ENCODE measurements around the gene NUP214. TPM values are rescaled to one million over a fixed set of nuclear protein-coding genes. Genes with fewer than 3 reads are reported as not detected.

NUP214 gene
- total RNA-seq, 1 experiment from 2014 or later, result 34.9 TPM

DNA sequence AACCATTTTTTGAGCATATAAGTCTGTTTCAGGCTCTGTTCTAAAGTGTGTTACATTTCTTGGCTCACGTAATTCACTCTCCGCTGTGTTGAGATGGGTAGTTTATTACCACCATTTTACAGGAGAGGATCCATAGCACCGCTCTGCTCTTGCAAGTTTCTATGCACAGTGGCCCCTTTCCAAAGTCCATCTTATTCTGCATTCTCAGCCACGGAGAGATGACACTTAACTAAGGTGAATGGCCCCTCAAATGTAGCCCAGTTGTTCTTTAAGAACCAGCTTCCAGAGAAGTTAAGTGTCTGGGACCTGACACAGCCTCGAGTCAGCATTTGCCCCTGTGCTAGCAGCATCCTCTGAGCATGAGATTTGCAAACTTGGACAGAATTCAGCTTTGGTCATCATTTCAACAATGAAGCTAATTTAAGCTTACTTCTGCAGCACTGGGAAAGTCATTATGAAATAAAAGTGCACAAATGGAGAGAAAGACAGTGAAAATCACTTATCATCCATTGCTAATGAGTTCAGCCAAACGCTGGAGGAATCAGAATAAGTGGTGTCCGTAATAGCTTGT, 89.0 kb downstream of the NUP214 start:
- intact Hi-C loops (cut with micrococcal nuclease; ENCODE audit: unreplicated experiment), result no loop called here
- Histone ChIP-seq H3K4me1 (ENCODE audit: control insufficient read depth, insufficient read depth, low read length) (no peaks in the 10 kb centered on the region), H3K27ac (ENCODE audit: low read length) (no peak overlapping the region), H3K9me3 (ENCODE audit: control insufficient read depth, insufficient read depth, low read depth, low read length) (no peaks in the 10 kb centered on the region), H3K36me3 (ENCODE audit: control insufficient read depth, insufficient read depth, low read length) (no peaks in the 10 kb centered on the region), H3K4me3 (ENCODE audit: low read depth in 2 of 2, low read length in 2 of 2) (no peak overlapping the region), H3K27me3 (ENCODE audit: control insufficient read depth, insufficient read depth, low read length) (no peaks in the 10 kb centered on the region)
- no peak for ATAC-seq
- no peak for TF ChIP-seq CTCF (IDR thresholded peaks at IDR 0.05)
- TF ChIP-seq SIN3A (IDR thresholded peaks at IDR 0.05; ENCODE audit: borderline replicate concordance, insufficient read depth, low read depth, low read length), result no peak
- TF ChIP-seq, protein P1, sequence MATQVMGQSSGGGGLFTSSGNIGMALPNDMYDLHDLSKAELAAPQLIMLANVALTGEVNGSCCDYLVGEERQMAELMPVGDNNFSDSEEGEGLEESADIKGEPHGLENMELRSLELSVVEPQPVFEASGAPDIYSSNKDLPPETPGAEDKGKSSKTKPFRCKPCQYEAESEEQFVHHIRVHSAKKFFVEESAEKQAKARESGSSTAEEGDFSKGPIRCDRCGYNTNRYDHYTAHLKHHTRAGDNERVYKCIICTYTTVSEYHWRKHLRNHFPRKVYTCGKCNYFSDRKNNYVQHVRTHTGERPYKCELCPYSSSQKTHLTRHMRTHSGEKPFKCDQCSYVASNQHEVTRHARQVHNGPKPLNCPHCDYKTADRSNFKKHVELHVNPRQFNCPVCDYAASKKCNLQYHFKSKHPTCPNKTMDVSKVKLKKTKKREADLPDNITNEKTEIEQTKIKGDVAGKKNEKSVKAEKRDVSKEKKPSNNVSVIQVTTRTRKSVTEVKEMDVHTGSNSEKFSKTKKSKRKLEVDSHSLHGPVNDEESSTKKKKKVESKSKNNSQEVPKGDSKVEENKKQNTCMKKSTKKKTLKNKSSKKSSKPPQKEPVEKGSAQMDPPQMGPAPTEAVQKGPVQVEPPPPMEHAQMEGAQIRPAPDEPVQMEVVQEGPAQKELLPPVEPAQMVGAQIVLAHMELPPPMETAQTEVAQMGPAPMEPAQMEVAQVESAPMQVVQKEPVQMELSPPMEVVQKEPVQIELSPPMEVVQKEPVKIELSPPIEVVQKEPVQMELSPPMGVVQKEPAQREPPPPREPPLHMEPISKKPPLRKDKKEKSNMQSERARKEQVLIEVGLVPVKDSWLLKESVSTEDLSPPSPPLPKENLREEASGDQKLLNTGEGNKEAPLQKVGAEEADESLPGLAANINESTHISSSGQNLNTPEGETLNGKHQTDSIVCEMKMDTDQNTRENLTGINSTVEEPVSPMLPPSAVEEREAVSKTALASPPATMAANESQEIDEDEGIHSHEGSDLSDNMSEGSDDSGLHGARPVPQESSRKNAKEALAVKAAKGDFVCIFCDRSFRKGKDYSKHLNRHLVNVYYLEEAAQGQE (IDR thresholded peaks at IDR 0.05; ENCODE audit: insufficient read depth in 1 of 2, low read depth in 2 of 2, low read length in 1 of 2), result no peak
- no peak for TF ChIP-seq TCF7L2 (IDR thresholded peaks at IDR 0.05; ENCODE audit: low read depth, low read length)
- TF ChIP-seq POLR2AphosphoS5 (IDR thresholded peaks at IDR 0.05; ENCODE audit: low read depth, low read length), result no peak
- no peak for DNase-seq (ENCODE audit: low read depth, low spot score)
- POLR2A ChIA-PET, result interaction anchor here (0.6 kb wide), 1 partner anchor 1359 kb away, joined by 9 read pairs; no protein-coding TSS in a partner anchor
- CTCF ChIA-PET, result no interaction called here
- in situ Hi-C loops (cut with HindIII; ENCODE audit: low pct_unique_long_range_greater_than_20kb, low sequenced_read_pairs), result no loop called here
- BruUV-seq (replicated peaks), result no TSS peak

GRCh38 chr9:131214876-131215275, 89.5 kb downstream of the NUP214 start:
- BruUV-seq (replicated peaks), result no TSS peak
- CTCF ChIA-PET, result no interaction called here
- no peak for DNase-seq (ENCODE audit: low read depth, low spot score)
- POLR2A ChIA-PET, result no interaction called here
- TF ChIP-seq, protein P1 (IDR thresholded peaks at IDR 0.05; ENCODE audit: insufficient read depth in 1 of 2, low read depth in 2 of 2, low read length in 1 of 2), result no peak
- no peak for TF ChIP-seq SIN3A (IDR thresholded peaks at IDR 0.05; ENCODE audit: borderline replicate concordance, insufficient read depth, low read depth, low read length)
- no peak for TF ChIP-seq POLR2AphosphoS5 (IDR thresholded peaks at IDR 0.05; ENCODE audit: low read depth, low read length)
- TF ChIP-seq TCF7L2 (IDR thresholded peaks at IDR 0.05; ENCODE audit: low read depth, low read length), result no peak
- TF ChIP-seq CTCF (IDR thresholded peaks at IDR 0.05), result no peak
- H3K27me3 ChIP-seq (ENCODE audit: control insufficient read depth, insufficient read depth, low read length), result no peaks in the 10 kb centered on the region
- in situ Hi-C loops (cut with HindIII; ENCODE audit: low pct_unique_long_range_greater_than_20kb, low sequenced_read_pairs) (no loop called here), intact Hi-C loops (cut with micrococcal nuclease; ENCODE audit: unreplicated experiment) (no loop called here)
- H3K4me3 ChIP-seq (ENCODE audit: low read depth in 2 of 2, low read length in 2 of 2), result no peak overlapping the region
- no peaks in the 10 kb centered on the region for H3K9me3 ChIP-seq (ENCODE audit: control insufficient read depth, insufficient read depth, low read depth, low read length)
- ATAC-seq, result no peak
- no peak overlapping the region for H3K27ac ChIP-seq (ENCODE audit: low read length)
- no peaks in the 10 kb centered on the region for H3K4me1 ChIP-seq (ENCODE audit: control insufficient read depth, insufficient read depth, low read length)
- no peaks in the 10 kb centered on the region for H3K36me3 ChIP-seq (ENCODE audit: control insufficient read depth, insufficient read depth, low read length)

All from Panc1 (cell line).